Measurements from ENCODE around the gene HES5. TPM values are rescaled to one million over a fixed set of nuclear protein-coding genes. Genes with fewer than 3 reads are reported as not detected.
A peak's percentile ranks its signal among the peaks of the same experiment; 100 is the strongest.

HES5 gene
- total and polyA plus RNA-seq, 2 of the 13 experiments (the other 11 are each of a cell fraction or from before 2014, with no cell fraction given): not detected

DNA sequence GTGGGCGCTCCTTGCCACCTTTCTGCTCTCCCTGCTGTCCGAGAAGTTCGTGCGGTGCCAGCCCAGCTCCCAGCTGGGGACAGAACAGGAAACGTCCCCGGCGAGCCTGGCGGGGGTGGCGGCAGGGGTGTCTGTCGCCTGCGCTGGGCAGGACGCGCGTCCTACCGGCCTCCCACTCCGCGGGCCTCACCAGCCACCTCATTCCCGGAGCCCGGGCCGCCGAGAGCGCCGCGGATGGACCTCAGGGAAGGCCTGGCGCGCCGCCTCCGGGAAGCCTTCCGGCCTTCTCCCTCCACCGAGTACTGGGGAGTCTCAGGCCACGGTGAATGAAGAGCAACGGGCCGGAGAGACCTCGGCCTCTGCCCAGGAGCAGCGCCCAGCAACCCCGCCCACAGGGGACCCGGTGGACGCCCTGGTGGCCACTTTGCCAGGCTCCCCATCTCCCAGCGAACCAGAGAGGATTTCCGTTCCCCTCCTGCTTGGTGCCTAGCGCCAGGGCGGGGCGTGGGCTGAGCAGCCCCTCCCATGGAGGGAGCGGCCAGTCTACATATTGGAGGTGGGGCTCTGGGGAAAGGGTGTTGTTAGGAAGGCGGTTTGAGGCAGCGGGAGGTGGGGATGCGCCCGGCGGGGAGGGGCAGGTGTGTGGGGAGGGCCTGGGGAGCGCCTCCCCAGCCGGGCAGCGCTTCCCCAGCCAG lies 16.6 kb upstream of the HES5 start (continued):
- no peak for TF ChIP-seq NPAS2 (CRISPR knock-in tag; IDR thresholded peaks at IDR 0.05; ENCODE audit: borderline replicate concordance)
- no peak for TF ChIP-seq RFXAP (CRISPR knock-in tag; IDR thresholded peaks at IDR 0.05; ENCODE audit: borderline replicate concordance)
- TF ChIP-seq, protein P1, sequence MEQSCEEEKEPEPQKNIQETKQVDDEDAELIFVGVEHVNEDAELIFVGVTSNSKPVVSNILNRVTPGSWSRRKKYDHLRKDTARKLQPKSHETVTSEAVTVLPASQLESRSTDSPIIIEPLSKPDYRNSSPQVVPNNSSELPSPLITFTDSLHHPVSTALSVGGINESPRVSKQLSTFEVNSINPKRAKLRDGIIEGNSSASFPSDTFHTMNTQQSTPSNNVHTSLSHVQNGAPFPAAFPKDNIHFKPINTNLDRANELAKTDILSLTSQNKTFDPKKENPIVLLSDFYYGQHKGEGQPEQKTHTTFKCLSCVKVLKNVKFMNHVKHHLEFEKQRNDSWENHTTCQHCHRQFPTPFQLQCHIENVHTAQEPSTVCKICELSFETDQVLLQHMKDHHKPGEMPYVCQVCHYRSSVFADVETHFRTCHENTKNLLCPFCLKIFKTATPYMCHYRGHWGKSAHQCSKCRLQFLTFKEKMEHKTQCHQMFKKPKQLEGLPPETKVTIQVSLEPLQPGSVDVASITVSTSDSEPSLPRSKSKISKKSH (CRISPR knock-in tag; IDR thresholded peaks at IDR 0.05; ENCODE audit: borderline replicate concordance): no peak
- TF ChIP-seq FOXK1 (CRISPR knock-in tag; IDR thresholded peaks at IDR 0.05; ENCODE audit: borderline replicate concordance, low read depth): no peak
- TF ChIP-seq ZBTB7A (CRISPR knock-in tag; IDR thresholded peaks at IDR 0.05): no peak
- TF ChIP-seq FOSL2 (CRISPR knock-in tag; IDR thresholded peaks at IDR 0.05): no peak
- TF ChIP-seq ZFP1 (CRISPR knock-in tag; IDR thresholded peaks at IDR 0.05): no peak
- 0 out of 2 replicates have a peak, but pooled peaks have one; percentile 54 for TF ChIP-seq ZNF598 (CRISPR knock-in tag; IDR thresholded peaks at IDR 0.05; ENCODE audit: borderline replicate concordance)
- TF ChIP-seq PPARG (CRISPR knock-in tag; conservative IDR thresholded peaks at IDR 0.05): no peak
- no peak for TF ChIP-seq ZNF251 (CRISPR knock-in tag; IDR thresholded peaks at IDR 0.05)
- no peak for TF ChIP-seq ZNF644 (CRISPR knock-in tag; IDR thresholded peaks at IDR 0.05; ENCODE audit: low read depth)
- 0 out of 2 replicates have a peak, but pooled peaks have one; percentile 41 for TF ChIP-seq ADNP (CRISPR knock-in tag; IDR thresholded peaks at IDR 0.05)
- no peak for TF ChIP-seq SNAI1 (CRISPR knock-in tag; IDR thresholded peaks at IDR 0.05; ENCODE audit: borderline replicate concordance)
- TF ChIP-seq, protein P2, sequence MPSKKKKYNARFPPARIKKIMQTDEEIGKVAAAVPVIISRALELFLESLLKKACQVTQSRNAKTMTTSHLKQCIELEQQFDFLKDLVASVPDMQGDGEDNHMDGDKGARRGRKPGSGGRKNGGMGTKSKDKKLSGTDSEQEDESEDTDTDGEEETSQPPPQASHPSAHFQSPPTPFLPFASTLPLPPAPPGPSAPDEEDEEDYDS (CRISPR knock-in tag; IDR thresholded peaks at IDR 0.05): peak; percentile 93
- TF ChIP-seq NFE2L1 (CRISPR knock-in tag; IDR thresholded peaks at IDR 0.05; ENCODE audit: borderline replicate concordance): no peak
- TF ChIP-seq, protein P3, sequence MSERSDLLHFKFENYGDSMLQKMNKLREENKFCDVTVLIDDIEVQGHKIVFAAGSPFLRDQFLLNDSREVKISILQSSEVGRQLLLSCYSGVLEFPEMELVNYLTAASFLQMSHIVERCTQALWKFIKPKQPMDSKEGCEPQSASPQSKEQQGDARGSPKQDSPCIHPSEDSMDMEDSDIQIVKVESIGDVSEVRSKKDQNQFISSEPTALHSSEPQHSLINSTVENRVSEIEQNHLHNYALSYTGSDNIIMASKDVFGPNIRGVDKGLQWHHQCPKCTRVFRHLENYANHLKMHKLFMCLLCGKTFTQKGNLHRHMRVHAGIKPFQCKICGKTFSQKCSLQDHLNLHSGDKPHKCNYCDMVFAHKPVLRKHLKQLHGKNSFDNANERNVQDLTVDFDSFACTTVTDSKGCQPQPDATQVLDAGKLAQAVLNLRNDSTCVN (CRISPR knock-in tag; IDR thresholded peaks at IDR 0.05; ENCODE audit: borderline replicate concordance): peak; percentile 27; the same call in 1 of the 2 replicates
- no peak for TF ChIP-seq ZNF549 (CRISPR knock-in tag; IDR thresholded peaks at IDR 0.05)
- TF ChIP-seq, protein P4, sequence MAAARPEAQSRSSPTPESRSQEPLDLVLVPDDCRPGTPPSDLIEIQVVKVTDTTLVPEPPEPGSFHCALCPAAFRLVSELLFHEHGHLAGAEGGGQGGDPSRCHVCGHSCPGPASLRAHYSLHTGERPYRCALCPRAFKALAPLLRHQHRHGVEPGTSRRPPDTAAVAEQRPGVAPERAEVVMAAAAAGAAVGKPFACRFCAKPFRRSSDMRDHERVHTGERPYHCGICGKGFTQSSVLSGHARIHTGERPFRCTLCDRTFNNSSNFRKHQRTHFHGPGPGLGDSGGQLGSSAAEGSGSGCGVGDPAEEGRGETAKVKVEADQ (CRISPR knock-in tag; IDR thresholded peaks at IDR 0.05; ENCODE audit: borderline replicate concordance): no peak
- TF ChIP-seq, protein P5, sequence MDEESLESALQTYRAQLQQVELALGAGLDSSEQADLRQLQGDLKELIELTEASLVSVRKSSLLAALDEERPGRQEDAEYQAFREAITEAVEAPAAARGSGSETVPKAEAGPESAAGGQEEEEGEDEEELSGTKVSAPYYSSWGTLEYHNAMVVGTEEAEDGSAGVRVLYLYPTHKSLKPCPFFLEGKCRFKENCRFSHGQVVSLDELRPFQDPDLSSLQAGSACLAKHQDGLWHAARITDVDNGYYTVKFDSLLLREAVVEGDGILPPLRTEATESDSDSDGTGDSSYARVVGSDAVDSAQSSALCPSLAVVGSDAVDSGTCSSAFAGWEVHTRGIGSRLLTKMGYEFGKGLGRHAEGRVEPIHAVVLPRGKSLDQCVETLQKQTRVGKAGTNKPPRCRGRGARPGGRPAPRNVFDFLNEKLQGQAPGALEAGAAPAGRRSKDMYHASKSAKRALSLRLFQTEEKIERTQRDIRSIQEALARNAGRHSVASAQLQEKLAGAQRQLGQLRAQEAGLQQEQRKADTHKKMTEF (CRISPR knock-in tag; IDR thresholded peaks at IDR 0.05): peak; percentile 59; the same call in 1 of the 2 replicates
- TF ChIP-seq, protein P6, sequence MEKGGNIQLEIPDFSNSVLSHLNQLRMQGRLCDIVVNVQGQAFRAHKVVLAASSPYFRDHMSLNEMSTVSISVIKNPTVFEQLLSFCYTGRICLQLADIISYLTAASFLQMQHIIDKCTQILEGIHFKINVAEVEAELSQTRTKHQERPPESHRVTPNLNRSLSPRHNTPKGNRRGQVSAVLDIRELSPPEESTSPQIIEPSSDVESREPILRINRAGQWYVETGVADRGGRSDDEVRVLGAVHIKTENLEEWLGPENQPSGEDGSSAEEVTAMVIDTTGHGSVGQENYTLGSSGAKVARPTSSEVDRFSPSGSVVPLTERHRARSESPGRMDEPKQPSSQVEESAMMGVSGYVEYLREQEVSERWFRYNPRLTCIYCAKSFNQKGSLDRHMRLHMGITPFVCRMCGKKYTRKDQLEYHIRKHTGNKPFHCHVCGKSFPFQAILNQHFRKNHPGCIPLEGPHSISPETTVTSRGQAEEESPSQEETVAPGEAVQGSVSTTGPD (CRISPR knock-in tag; IDR thresholded peaks at IDR 0.05): no peak
- TF ChIP-seq ZMYM3 (CRISPR knock-in tag; IDR thresholded peaks at IDR 0.05): peak; percentile 89

All from HepG2 (cell line).